ENCODE measurements around the gene NBAS.
A peak's percentile ranks its signal among the peaks of the same experiment; 100 is the strongest.

NBAS gene

DNA sequence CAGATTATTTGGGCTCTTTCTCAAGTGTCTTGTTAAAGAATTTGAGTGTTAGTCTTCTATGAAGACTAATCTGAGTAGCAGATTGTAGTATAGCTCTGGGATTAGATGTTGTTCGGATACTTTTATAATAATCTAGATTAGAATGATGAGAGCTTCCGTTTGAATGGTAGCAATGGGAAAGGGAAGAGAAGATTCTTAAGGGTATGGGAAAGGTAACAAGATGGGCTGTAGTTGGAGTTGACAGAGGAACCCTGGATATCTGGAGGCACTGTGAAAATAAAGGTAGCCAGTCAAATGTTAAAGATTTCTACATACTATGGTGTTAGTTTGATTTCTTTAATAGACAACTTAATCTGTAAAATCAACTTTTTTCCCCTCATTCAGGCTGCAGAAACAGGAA lies 35.2 kb upstream of the NBAS start:
- TF ChIP-seq CTCF (conservative IDR thresholded peaks at IDR 0.05; ENCODE audit: low read length): no peak
- no peak overlapping the region for H3K4me3 ChIP-seq (ENCODE audit: low read length)
- DNase-seq (ENCODE audit: low read depth): no peak

- H3K4me3 ChIP-seq (ENCODE audit: low read length): no peak overlapping the region
- TF ChIP-seq CTCF (conservative IDR thresholded peaks at IDR 0.05; ENCODE audit: low read length): no peak
- no peak for DNase-seq (ENCODE audit: low read depth)
Measured at GRCh38 chr2:15595936-15596335, 34.8 kb upstream of the NBAS start.

DNA sequence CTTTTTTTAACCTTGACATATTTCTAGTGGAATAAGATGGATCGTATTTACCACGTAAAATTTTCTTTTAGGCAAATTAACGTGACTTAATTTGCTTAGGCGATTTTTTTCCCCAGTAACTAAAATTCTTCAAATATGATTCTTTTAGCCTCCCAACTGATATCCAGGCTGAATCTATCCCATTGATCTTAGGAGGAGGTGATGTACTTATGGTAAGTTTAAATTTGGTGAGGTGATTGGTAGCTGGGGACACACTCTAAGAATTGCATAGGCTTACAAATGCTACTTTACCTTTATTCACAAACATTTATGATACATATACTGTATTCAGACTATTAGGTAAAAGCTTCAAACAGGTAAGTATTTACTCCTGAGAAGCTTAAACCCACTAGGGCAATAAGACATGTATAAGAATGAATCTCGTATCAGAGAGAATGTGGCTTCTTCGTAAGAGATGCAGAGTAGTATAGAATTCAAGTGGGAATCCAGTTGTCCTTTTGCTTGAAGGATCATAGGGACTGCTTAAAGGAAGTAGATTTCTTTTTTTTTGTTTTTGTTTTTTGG lies 34.3 kb upstream of the NBAS start:
- DNase-seq (ENCODE audit: low read depth): no peak
- no peak overlapping the region for H3K4me3 ChIP-seq (ENCODE audit: low read length)
- no peak for TF ChIP-seq CTCF (conservative IDR thresholded peaks at IDR 0.05; ENCODE audit: low read length)

- TF ChIP-seq CTCF (conservative IDR thresholded peaks at IDR 0.05; ENCODE audit: low read length): no peak
- H3K4me3 ChIP-seq (ENCODE audit: low read length): no peak overlapping the region
- DNase-seq (ENCODE audit: low read depth): no peak
Measured at GRCh38 chr2:15594291-15595256, 33.4 kb upstream of the NBAS start.

DNA sequence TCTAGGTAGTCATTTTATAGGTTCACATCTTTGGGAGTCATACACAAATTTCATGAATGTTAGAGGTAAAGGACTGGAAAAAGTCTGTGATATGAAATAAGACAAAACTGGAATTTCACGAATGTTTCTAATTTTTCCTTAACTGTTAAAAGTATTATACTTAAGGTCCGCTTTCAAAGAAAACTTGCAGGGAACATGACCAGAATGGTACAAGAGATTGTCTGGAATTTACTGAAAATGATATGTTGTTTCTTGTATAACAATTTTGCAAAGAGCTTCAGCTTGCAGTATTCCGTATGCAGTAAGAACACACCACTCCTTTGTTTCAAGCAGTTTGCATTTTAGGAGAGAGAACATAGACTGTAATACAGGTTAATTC lies 32.2 kb upstream of the NBAS start:
- DNase-seq (ENCODE audit: low read depth): no peak
- peak overlapping the region; percentile 73 for H3K4me3 ChIP-seq (ENCODE audit: low read length)

DNA sequence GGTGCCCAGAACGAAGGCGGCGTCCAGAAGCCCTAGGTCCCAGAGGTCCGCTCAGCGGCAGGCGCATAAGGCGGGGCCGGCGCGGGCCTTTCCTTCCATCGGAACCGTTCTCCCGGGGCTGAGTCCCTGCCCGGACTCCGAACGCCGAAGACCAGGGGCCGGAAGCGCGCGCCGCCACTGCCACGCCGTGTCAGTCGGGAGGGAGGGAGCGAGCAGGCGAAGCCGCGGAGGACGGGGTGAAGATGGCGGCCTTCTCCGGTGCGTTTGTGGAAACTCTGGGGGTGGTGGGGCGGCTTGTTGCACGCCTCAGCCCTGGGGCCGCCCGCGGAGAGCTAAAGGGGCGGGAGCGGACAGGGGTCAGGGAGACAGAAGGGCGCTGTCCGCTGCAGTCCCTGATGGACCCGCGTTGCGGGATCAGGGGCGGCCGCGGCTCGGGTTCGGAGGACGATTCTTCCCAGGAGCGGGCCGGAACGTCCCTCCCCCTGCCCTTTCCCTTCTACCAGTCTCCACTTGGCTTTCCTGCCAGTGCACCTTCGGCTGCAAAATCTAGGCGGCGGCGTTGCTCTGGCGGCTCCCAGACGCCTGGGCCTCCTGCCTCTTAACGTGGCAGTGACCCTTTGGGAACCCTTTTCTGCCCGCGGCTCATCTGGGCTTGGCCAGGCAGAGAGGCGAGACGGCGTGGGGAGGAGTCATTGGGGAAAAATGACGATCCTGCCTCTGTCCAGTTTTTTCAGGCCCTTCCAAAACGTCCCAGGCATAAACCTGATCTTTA lies 30.7 kb upstream of the NBAS start, which contains the start of gene DDX1:
Gene DDX1 (plus strand): TSS at position 177 of the 772 bp plus-strand sequence. CDS start 66 bp downstream, at position 243.
- H3K4me3 ChIP-seq (ENCODE audit: low read length): peak within 1 kb of the TSS; percentile 73
- peak; percentile 84 for DNase-seq (ENCODE audit: low read depth)
- 0 out of 2 replicates have a peak, but pooled peaks have one; percentile 6 for TF ChIP-seq CTCF (conservative IDR thresholded peaks at IDR 0.05; ENCODE audit: low read length)

More for the DNA sequence above, 32.2 kb upstream of the NBAS start:
- no peak for TF ChIP-seq CTCF (conservative IDR thresholded peaks at IDR 0.05; ENCODE audit: low read length)
